ENCODE measurements around the gene DLL3. TPM values are rescaled to one million over a fixed set of nuclear protein-coding genes. Genes with fewer than 3 reads are reported as not detected.

The DLL3 gene
- total and polyA plus RNA-seq, 2 experiments from 2014 or later: 9.8 to 15.6 TPM

DNA sequence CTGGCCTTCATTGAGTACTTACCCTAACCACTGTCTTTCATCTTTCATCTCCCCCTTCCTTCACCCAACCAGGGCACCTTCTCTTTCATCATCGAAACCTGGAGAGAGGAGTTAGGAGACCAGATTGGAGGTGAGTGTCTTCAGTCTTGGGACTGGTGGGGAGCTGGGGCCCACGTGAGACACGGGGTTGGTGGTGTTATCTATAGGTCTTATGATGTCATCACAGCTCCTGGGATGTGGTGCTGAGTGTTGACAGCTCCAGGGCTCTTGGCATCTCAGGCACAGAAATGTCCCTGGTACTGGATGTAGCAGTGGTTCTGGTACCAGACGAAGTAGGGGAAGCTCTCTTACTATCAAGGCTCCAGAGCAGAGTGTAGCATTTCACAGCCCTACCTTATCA lies 1.8 kb downstream of the DLL3 start (continued):
- TF ChIP-seq, protein P1, sequence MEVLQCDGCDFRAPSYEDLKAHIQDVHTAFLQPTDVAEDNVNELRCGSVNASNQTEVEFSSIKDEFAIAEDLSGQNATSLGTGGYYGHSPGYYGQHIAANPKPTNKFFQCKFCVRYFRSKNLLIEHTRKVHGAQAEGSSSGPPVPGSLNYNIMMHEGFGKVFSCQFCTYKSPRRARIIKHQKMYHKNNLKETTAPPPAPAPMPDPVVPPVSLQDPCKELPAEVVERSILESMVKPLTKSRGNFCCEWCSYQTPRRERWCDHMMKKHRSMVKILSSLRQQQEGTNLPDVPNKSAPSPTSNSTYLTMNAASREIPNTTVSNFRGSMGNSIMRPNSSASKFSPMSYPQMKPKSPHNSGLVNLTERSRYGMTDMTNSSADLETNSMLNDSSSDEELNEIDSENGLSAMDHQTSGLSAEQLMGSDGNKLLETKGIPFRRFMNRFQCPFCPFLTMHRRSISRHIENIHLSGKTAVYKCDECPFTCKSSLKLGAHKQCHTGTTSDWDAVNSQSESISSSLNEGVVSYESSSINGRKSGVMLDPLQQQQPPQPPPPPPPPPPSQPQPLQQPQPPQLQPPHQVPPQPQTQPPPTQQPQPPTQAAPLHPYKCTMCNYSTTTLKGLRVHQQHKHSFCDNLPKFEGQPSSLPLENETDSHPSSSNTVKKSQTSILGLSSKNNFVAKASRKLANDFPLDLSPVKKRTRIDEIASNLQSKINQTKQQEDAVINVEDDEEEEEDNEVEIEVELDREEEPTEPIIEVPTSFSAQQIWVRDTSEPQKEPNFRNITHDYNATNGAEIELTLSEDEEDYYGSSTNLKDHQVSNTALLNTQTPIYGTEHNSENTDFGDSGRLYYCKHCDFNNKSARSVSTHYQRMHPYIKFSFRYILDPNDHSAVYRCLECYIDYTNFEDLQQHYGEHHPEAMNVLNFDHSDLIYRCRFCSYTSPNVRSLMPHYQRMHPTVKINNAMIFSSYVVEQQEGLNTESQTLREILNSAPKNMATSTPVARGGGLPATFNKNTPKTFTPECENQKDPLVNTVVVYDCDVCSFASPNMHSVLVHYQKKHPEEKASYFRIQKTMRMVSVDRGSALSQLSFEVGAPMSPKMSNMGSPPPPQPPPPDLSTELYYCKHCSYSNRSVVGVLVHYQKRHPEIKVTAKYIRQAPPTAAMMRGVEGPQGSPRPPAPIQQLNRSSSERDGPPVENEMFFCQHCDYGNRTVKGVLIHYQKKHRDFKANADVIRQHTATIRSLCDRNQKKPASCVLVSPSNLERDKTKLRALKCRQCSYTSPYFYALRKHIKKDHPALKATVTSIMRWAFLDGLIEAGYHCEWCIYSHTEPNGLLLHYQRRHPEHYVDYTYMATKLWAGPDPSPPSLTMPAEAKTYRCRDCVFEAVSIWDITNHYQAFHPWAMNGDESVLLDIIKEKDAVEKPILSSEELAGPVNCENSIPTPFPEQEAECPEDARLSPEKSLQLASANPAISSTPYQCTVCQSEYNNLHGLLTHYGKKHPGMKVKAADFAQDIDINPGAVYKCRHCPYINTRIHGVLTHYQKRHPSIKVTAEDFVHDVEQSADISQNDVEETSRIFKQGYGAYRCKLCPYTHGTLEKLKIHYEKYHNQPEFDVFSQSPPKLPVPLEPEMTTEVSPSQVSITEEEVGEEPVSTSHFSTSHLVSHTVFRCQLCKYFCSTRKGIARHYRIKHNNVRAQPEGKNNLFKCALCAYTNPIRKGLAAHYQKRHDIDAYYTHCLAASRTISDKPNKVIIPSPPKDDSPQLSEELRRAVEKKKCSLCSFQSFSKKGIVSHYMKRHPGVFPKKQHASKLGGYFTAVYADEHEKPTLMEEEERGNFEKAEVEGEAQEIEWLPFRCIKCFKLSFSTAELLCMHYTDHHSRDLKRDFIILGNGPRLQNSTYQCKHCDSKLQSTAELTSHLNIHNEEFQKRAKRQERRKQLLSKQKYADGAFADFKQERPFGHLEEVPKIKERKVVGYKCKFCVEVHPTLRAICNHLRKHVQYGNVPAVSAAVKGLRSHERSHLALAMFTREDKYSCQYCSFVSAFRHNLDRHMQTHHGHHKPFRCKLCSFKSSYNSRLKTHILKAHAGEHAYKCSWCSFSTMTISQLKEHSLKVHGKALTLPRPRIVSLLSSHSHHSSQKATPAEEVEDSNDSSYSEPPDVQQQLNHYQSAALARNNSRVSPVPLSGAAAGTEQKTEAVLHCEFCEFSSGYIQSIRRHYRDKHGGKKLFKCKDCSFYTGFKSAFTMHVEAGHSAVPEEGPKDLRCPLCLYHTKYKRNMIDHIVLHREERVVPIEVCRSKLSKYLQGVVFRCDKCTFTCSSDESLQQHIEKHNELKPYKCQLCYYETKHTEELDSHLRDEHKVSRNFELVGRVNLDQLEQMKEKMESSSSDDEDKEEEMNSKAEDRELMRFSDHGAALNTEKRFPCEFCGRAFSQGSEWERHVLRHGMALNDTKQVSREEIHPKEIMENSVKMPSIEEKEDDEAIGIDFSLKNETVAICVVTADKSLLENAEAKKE (CRISPR knock-in tag; IDR thresholded peaks at IDR 0.05): no peak
- no peak for TF ChIP-seq EZH2phosphoT487 (IDR thresholded peaks at IDR 0.05; ENCODE audit: unreplicated experiment)
- no peak for TF ChIP-seq EZH2 (IDR thresholded peaks at IDR 0.05; ENCODE audit: low read depth, unreplicated experiment)
- no peak for TF ChIP-seq ZNF114 (CRISPR knock-in tag; IDR thresholded peaks at IDR 0.05)
- no peak for TF ChIP-seq JUNB (IDR thresholded peaks at IDR 0.05; ENCODE audit: unreplicated experiment)
- no peak for TF ChIP-seq ZNF331 (CRISPR knock-in tag; IDR thresholded peaks at IDR 0.05; ENCODE audit: low read depth)
- TF ChIP-seq POLR2AphosphoS5 (IDR thresholded peaks at IDR 0.05; ENCODE audit: low read depth): no peak
- no peak for TF ChIP-seq STAT1 (IDR thresholded peaks at IDR 0.05; ENCODE audit: unreplicated experiment)
- TF ChIP-seq, protein P2, sequence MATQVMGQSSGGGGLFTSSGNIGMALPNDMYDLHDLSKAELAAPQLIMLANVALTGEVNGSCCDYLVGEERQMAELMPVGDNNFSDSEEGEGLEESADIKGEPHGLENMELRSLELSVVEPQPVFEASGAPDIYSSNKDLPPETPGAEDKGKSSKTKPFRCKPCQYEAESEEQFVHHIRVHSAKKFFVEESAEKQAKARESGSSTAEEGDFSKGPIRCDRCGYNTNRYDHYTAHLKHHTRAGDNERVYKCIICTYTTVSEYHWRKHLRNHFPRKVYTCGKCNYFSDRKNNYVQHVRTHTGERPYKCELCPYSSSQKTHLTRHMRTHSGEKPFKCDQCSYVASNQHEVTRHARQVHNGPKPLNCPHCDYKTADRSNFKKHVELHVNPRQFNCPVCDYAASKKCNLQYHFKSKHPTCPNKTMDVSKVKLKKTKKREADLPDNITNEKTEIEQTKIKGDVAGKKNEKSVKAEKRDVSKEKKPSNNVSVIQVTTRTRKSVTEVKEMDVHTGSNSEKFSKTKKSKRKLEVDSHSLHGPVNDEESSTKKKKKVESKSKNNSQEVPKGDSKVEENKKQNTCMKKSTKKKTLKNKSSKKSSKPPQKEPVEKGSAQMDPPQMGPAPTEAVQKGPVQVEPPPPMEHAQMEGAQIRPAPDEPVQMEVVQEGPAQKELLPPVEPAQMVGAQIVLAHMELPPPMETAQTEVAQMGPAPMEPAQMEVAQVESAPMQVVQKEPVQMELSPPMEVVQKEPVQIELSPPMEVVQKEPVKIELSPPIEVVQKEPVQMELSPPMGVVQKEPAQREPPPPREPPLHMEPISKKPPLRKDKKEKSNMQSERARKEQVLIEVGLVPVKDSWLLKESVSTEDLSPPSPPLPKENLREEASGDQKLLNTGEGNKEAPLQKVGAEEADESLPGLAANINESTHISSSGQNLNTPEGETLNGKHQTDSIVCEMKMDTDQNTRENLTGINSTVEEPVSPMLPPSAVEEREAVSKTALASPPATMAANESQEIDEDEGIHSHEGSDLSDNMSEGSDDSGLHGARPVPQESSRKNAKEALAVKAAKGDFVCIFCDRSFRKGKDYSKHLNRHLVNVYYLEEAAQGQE (IDR thresholded peaks at IDR 0.05; ENCODE audit: unreplicated experiment): no peak
- TF ChIP-seq, protein P3, sequence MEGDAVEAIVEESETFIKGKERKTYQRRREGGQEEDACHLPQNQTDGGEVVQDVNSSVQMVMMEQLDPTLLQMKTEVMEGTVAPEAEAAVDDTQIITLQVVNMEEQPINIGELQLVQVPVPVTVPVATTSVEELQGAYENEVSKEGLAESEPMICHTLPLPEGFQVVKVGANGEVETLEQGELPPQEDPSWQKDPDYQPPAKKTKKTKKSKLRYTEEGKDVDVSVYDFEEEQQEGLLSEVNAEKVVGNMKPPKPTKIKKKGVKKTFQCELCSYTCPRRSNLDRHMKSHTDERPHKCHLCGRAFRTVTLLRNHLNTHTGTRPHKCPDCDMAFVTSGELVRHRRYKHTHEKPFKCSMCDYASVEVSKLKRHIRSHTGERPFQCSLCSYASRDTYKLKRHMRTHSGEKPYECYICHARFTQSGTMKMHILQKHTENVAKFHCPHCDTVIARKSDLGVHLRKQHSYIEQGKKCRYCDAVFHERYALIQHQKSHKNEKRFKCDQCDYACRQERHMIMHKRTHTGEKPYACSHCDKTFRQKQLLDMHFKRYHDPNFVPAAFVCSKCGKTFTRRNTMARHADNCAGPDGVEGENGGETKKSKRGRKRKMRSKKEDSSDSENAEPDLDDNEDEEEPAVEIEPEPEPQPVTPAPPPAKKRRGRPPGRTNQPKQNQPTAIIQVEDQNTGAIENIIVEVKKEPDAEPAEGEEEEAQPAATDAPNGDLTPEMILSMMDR (conservative IDR thresholded peaks at IDR 0.05; ENCODE audit: low read depth in 2 of 2): no peak
